Esophagus squamous epithelium (tissue), 5 donors: ENCODE data around the gene RAPH1. TPM values are rescaled to one million over a fixed set of nuclear protein-coding genes. Genes with fewer than 3 reads are reported as not detected.
"Not testable (repeated sequence)": the region's sequence is repeated elsewhere in the genome, so short reads cannot be mapped to it uniquely, and the experiment has no call there.

Experiments used
- DNase-seq: peaks from one replicate; lab custom pipeline; 2025; lab: John Stamatoyannopoulos, UW
- H3K27ac ChIP-seq, 4 donors: fragments of 200-600 bp; sonication (generic); one replicate each; pipeline ENCODE4 v1.5.1; 2016 to 2019; ENCODE audit warnings: mild to moderate bottlenecking in 1 of 4
- H3K27me3 ChIP-seq, 4 donors: fragments of 200-600 bp; sonication (generic); 1 replicate in 3 of 4; 2 replicates in 1 of 4; pipeline versions ENCODE4 v1.5.1 to v1.6.0; 2017 to 2021; ENCODE audit warnings: antibody characterized with exemption in 1 of 4
- H3K36me3 ChIP-seq, 3 donors: fragments of 200-600 bp; sonication (generic); one replicate each; pipeline ENCODE4 v1.5.1; 2016 to 2019
- H3K4me1 ChIP-seq, 3 donors: fragments of 200-600 bp; sonication (generic); one replicate each; pipeline ENCODE4 v1.5.1; 2017 to 2019
- H3K4me3 ChIP-seq, 4 donors: fragments of 200-600 bp; sonication (generic); 1 replicate in 3 of 4; 2 replicates in 1 of 4; pipeline ENCODE4 v1.5.1; 2016 to 2019; ENCODE audit warnings: mild to moderate bottlenecking in 2 of 4, moderate library complexity in 1 of 4
- H3K9me3 ChIP-seq, 3 donors: fragments of 200-600 bp; sonication (generic); one replicate each; pipeline ENCODE4 v1.5.1; 2016 to 2019
- POLR2A ChIP-seq, 4 donors: fragments of 450-650 bp; IDR thresholded peaks; one replicate each; pipeline ENCODE4 v1.6.1; 2017; ENCODE audit warnings: antibody characterized with exemption in 4 of 4, mild to moderate bottlenecking in 4 of 4, moderate library complexity in 3 of 4
- WGBS, 2 donors: methylation state at CpG; one replicate each; pipeline ENCODE4 v1.1.5; 2018; 5-methylcytosine and 5-hydroxymethylcytosine counted together
- intact Hi-C: fragments of 100-400 bp; cut with DNase I; formaldehyde crosslinking; loops from one replicate; pipeline ENCODE4 v1.15.0; 2022
- total RNA-seq, 4 donors: library from RNA; depleted of rRNA; stranded (reverse); fragments of >200 nt; gene quantifications; one replicate each; pipeline ENCODE4 v1.1.0, GENCODE V29; 2016
- TF ChIP-seq, protein P1 (sequence below), 6 experiments: fragments of 450-650 bp in 4 of 6; fragments of 200-600 bp in 2 of 6; sonication (generic) in 2 of 6; IDR thresholded peaks; one replicate each; pipeline ENCODE4 v1.5.1; 2016 to 2019; ENCODE audit warnings: antibody characterized with exemption in 6 of 6, mild to moderate bottlenecking in 4 of 6, moderate library complexity in 4 of 6
- donor health status: DM: yes; HTN: yes; CAD: no.

The RAPH1 gene
- total RNA-seq, 4 donors from 2014 or later, result 10.6 to 105 (median 26.0) TPM

GRCh38 chr2:203510941-203511305 lies 24.2 kb downstream of the RAPH1 start:
- H3K4me1 ChIP-seq, result peaks cover 0 to 5% (median 0%) of the 10 kb centered on the region in 3 donors
- H3K9me3 ChIP-seq, result no peaks in the 10 kb centered on the region
- intact Hi-C loops, result no loop called here
- H3K27me3 ChIP-seq, result no peaks in the 10 kb centered on the region
- WGBS, 2 donors, result 29 to 54% methylated on average over 1 of the region's 1 CpG
- no peak for TF ChIP-seq POLR2A (IDR thresholded peaks at IDR 0.05)
- TF ChIP-seq, protein P1, sequence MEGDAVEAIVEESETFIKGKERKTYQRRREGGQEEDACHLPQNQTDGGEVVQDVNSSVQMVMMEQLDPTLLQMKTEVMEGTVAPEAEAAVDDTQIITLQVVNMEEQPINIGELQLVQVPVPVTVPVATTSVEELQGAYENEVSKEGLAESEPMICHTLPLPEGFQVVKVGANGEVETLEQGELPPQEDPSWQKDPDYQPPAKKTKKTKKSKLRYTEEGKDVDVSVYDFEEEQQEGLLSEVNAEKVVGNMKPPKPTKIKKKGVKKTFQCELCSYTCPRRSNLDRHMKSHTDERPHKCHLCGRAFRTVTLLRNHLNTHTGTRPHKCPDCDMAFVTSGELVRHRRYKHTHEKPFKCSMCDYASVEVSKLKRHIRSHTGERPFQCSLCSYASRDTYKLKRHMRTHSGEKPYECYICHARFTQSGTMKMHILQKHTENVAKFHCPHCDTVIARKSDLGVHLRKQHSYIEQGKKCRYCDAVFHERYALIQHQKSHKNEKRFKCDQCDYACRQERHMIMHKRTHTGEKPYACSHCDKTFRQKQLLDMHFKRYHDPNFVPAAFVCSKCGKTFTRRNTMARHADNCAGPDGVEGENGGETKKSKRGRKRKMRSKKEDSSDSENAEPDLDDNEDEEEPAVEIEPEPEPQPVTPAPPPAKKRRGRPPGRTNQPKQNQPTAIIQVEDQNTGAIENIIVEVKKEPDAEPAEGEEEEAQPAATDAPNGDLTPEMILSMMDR (IDR thresholded peaks at IDR 0.05), result no peak
- DNase-seq, result no peak
- H3K4me3 ChIP-seq, result no peak overlapping the region
- H3K27ac ChIP-seq, result no peak overlapping the region
- H3K36me3 ChIP-seq, result no peaks in the 10 kb centered on the region

GRCh38 chr2:203510256-203510940 lies 24.7 kb downstream of the RAPH1 start:
- Histone ChIP-seq H3K9me3 (no peaks in the 10 kb centered on the region), H3K36me3 (no peaks in the 10 kb centered on the region), H3K27me3 (no peaks in the 10 kb centered on the region), H3K27ac (no peak overlapping the region), H3K4me3 (no peak overlapping the region), H3K4me1 (peaks cover 0 to 5% (median 0%) of the 10 kb centered on the region in 3 donors)
- intact Hi-C loops, result no loop called here
- no peak for DNase-seq
- 88 to 98% methylated on average over 2 of the region's 2 CpGs for WGBS, 2 donors
- TF ChIP-seq, protein P1 (IDR thresholded peaks at IDR 0.05), result no peak
- TF ChIP-seq POLR2A (IDR thresholded peaks at IDR 0.05), result no peak

DNA sequence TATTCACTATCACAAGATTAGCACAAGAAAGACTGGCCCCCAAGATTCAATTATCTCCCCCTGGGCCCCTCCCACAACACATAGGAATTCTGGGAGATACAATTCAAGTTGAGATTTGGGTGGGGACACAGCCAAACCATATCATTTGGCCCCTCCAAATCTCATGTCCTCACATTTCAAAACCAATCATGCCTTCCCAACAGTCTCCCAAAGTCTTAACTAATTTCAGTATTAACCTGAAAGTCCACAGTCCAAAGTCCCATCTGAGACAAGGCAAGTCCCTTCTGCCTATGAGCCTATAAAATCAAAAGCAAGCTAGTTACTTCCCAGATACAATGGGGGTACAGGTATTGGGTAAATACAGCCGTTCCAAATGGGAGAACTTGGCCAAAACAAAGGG lies 31.6 kb downstream of the RAPH1 start:
- DNase-seq, intact Hi-C loops, H3K9me3 ChIP-seq, H3K4me3 ChIP-seq, H3K27me3 ChIP-seq, H3K27ac ChIP-seq: not testable (repeated sequence)
- peaks cover 0 to 15% (median 0%) of the 10 kb centered on the region in 3 donors for H3K4me1 ChIP-seq
- 100% methylated on average over 1 of the region's 1 CpG for WGBS, 2 donors
- H3K36me3 ChIP-seq, result peaks cover 0 to 20% (median 0%) of the 10 kb centered on the region in 3 donors

GRCh38 chr2:203501873-203502272 lies 33.2 kb downstream of the RAPH1 start:
- intact Hi-C loops, result no loop called here
- WGBS, 2 donors, result 78 to 87% methylated on average over 1 of the region's 1 CpG
- DNase-seq, result no peak
- TF ChIP-seq POLR2A (IDR thresholded peaks at IDR 0.05), result no peak
- TF ChIP-seq, protein P1 (IDR thresholded peaks at IDR 0.05), result no peak
- Histone ChIP-seq H3K27me3 (no peaks in the 10 kb centered on the region), H3K27ac (no peak overlapping the region), H3K4me3 (no peak overlapping the region), H3K4me1 (peaks cover 0 to 28% (median 0%) of the 10 kb centered on the region in 3 donors), H3K9me3 (no peaks in the 10 kb centered on the region), H3K36me3 (peaks cover 0 to 20% (median 0%) of the 10 kb centered on the region in 3 donors)

- Histone ChIP-seq H3K4me3 (no peak overlapping the region), H3K4me1 (peaks cover 0 to 30% (median 0%) of the 10 kb centered on the region in 3 donors), H3K9me3 (no peaks in the 10 kb centered on the region), H3K27ac (no peak overlapping the region), H3K36me3 (peaks cover 0 to 20% (median 0%) of the 10 kb centered on the region in 3 donors), H3K27me3 (no peaks in the 10 kb centered on the region)
- WGBS, 2 donors, result 50 to 56% methylated on average over 1 of the region's 1 CpG
- intact Hi-C loops, result no loop called here
- TF ChIP-seq, protein P1 (IDR thresholded peaks at IDR 0.05), result no peak
- TF ChIP-seq POLR2A (IDR thresholded peaks at IDR 0.05), result no peak
- no peak for DNase-seq
Observed at GRCh38 chr2:203500951-203501350, 34.1 kb downstream of the RAPH1 start.
